ENCODE results near the gene ARSG. TPM values are rescaled to one million over a fixed set of nuclear protein-coding genes. Genes with fewer than 3 reads are reported as not detected.

Gene ARSG
- total and polyA plus RNA-seq, 2 donors (not counting 1 experiment from before 2014, with no cell fraction given): 5.5 to 18.4 TPM

- peak overlapping the region; percentile 58 for H2AFZ ChIP-seq (ENCODE audit: insufficient read depth, low read depth, low read length, poor library complexity, severe bottlenecking)
- H3K27ac Mint-ChIP-seq: peak overlapping the region; percentile 95
- ChIA-PET POLR2A (no interaction called here), CTCF (interaction anchor here (0.6 to 1.0 kb wide), 2 partner anchors 82 to 90 kb away, joined by 3 read pairs; no protein-coding TSS in a partner anchor)
- no peaks in the 10 kb centered on the region for H3K9me3 ChIP-seq (ENCODE audit: control extremely low read depth in 1 of 3, control insufficient read depth in 2 of 3, insufficient read depth in 1 of 3, low read length in 2 of 3)
- peak; percentile 84 for DNase-seq
- 1% methylated on average over 12 of the region's 13 CpGs for WGBS (ENCODE audit: insufficient coverage)
- H3K4me1 Mint-ChIP-seq: peaks cover 31% of the 10 kb centered on the region
- TF ChIP-seq EZH2 (IDR thresholded peaks at IDR 0.05; ENCODE audit: borderline replicate concordance, insufficient read depth, low read depth, low read length, poor library complexity, severe bottlenecking) (no peak), CTCF (IDR thresholded peaks at IDR 0.05) (no peak)
- peak overlapping the region; percentile 41 for H3K9ac ChIP-seq (ENCODE audit: low read length)
- no peaks in the 10 kb centered on the region for H4K20me1 ChIP-seq (ENCODE audit: control insufficient read depth, insufficient read depth, low read length, poor library complexity, severe bottlenecking)
- peak overlapping the region; percentile 64 for H3K4me2 ChIP-seq (replicated peaks; ENCODE audit: low read depth, low read length, poor library complexity, severe bottlenecking)
- H3K4me1 ChIP-seq (ENCODE audit: control insufficient read depth in 2 of 2, insufficient read depth in 2 of 2, low read length in 2 of 2): peaks cover 25 to 28% of the 10 kb centered on the region in 2 donors
- H3K9me3 Mint-ChIP-seq (ENCODE audit: insufficient read depth): no peaks in the 10 kb centered on the region
- peak; percentile 94 for ATAC-seq (ENCODE audit: low read depth)
- no peaks in the 10 kb centered on the region for H3K79me2 ChIP-seq (ENCODE audit: control insufficient read depth, insufficient read depth, low read length)
- H3K4me3 Mint-ChIP-seq: peak overlapping the region; percentile 89
- H3K36me3 ChIP-seq (replicated peaks in 1 of 2; ENCODE audit: control extremely low read depth in 1 of 2, control insufficient read depth in 1 of 2, extremely low read depth in 1 of 2, insufficient read depth in 2 of 2, low read length in 1 of 2): no peaks in the 10 kb centered on the region
- intact Hi-C loops (cut with micrococcal nuclease): loop anchor here (2.0 kb wide), 1 partner anchor 54 kb away; no protein-coding TSS in a partner anchor
- H3K27me3 Mint-ChIP-seq: peaks cover 6% of the 10 kb centered on the region
- H3K27me3 ChIP-seq (replicated peaks in 1 of 4; ENCODE audit: control extremely low read depth in 1 of 4, control insufficient read depth in 3 of 4, insufficient read depth in 4 of 4, low read length in 3 of 4): peaks cover 0 to 8% (median 0%) of the 10 kb centered on the region in 4 experiments
- H3K4me3 ChIP-seq (ENCODE audit: control extremely low read depth in 1 of 5, extremely low read depth in 1 of 5, insufficient read depth in 1 of 5, low read depth in 2 of 5, low read length in 4 of 5): peak overlapping the region in 3 of 5 experiments; percentile 31 to 52 (median 33)
- H3K27ac ChIP-seq (ENCODE audit: low read length in 2 of 2): peak overlapping the region; percentile 51 to 52
Measured at GRCh38 chr17:68346448-68346847, 55.2 kb downstream of the ARSG start.

GRCh38 chr17:68347380-68347779 is 56.1 kb downstream of the ARSG start:
- Histone ChIP-seq H3K27me3 (replicated peaks in 1 of 4; ENCODE audit: control extremely low read depth in 1 of 4, control insufficient read depth in 3 of 4, insufficient read depth in 4 of 4, low read length in 3 of 4) (peaks cover 0 to 8% (median 0%) of the 10 kb centered on the region in 4 experiments), H3K9ac (ENCODE audit: low read length) (no peak overlapping the region), H3K4me2 (replicated peaks; ENCODE audit: low read depth, low read length, poor library complexity, severe bottlenecking) (no peak overlapping the region), H2AFZ (ENCODE audit: insufficient read depth, low read depth, low read length, poor library complexity, severe bottlenecking) (no peak overlapping the region), H3K27ac (ENCODE audit: low read length in 2 of 2) (no peak overlapping the region), H3K79me2 (ENCODE audit: control insufficient read depth, insufficient read depth, low read length) (no peaks in the 10 kb centered on the region), H3K4me1 (ENCODE audit: control insufficient read depth in 2 of 2, insufficient read depth in 2 of 2, low read length in 2 of 2) (peaks cover 25 to 28% of the 10 kb centered on the region in 2 donors), H3K9me3 (ENCODE audit: control extremely low read depth in 1 of 3, control insufficient read depth in 2 of 3, insufficient read depth in 1 of 3, low read length in 2 of 3) (no peaks in the 10 kb centered on the region), H4K20me1 (ENCODE audit: control insufficient read depth, insufficient read depth, low read length, poor library complexity, severe bottlenecking) (no peaks in the 10 kb centered on the region), H3K36me3 (replicated peaks in 1 of 2; ENCODE audit: control extremely low read depth in 1 of 2, control insufficient read depth in 1 of 2, extremely low read depth in 1 of 2, insufficient read depth in 2 of 2, low read length in 1 of 2) (no peaks in the 10 kb centered on the region), H3K4me3 (ENCODE audit: control extremely low read depth in 1 of 5, extremely low read depth in 1 of 5, insufficient read depth in 1 of 5, low read depth in 2 of 5, low read length in 4 of 5) (no peak overlapping the region)
- TF ChIP-seq CTCF (IDR thresholded peaks at IDR 0.05) (no peak), EZH2 (IDR thresholded peaks at IDR 0.05; ENCODE audit: borderline replicate concordance, insufficient read depth, low read depth, low read length, poor library complexity, severe bottlenecking) (no peak)
- POLR2A ChIA-PET: no interaction called here
- ATAC-seq (ENCODE audit: low read depth) (no peak), DNase-seq (no peak)
- peaks cover 31% of the 10 kb centered on the region for H3K4me1 Mint-ChIP-seq
- whole genome bisulfite sequencing (ENCODE audit: insufficient coverage): 80% methylated on average over 6 of the region's 6 CpGs
- H3K27me3 Mint-ChIP-seq: peaks cover 6% of the 10 kb centered on the region
- H3K27ac Mint-ChIP-seq: peak overlapping the region; percentile 74
- no peaks in the 10 kb centered on the region for H3K9me3 Mint-ChIP-seq (ENCODE audit: insufficient read depth)
- intact Hi-C loops (cut with micrococcal nuclease): loop anchor here (2.0 kb wide), 1 partner anchor 55 kb away; no protein-coding TSS in a partner anchor
- CTCF ChIA-PET: interaction anchor here (0.7 to 1.1 kb wide), 2 partner anchors 62 to 337 kb away, joined by 3 to 4 read pairs; no protein-coding TSS in a partner anchor
- peak overlapping the region; percentile 23 for H3K4me3 Mint-ChIP-seq

Data from B cell (primary cell).